Esophagus squamous epithelium (tissue), 5 donors: ENCODE measurements around the gene ZNF516. TPM values are rescaled to one million over a fixed set of nuclear protein-coding genes. Genes with fewer than 3 reads are reported as not detected.

Experiments
- DNase-seq: peaks from one replicate; lab custom pipeline; 2025; lab: John Stamatoyannopoulos, UW
- H3K27ac ChIP-seq, 4 donors: fragments of 200-600 bp; sonication (generic); one replicate each; pipeline ENCODE4 v1.5.1; 2016 to 2019; ENCODE audit warnings: mild to moderate bottlenecking in 1 of 4
- H3K27me3 ChIP-seq, 4 donors: fragments of 200-600 bp; sonication (generic); 1 replicate in 3 of 4; 2 replicates in 1 of 4; pipeline versions ENCODE4 v1.5.1 to v1.6.0; 2017 to 2021; ENCODE audit warnings: antibody characterized with exemption in 1 of 4
- H3K36me3 ChIP-seq, 3 donors: fragments of 200-600 bp; sonication (generic); one replicate each; pipeline ENCODE4 v1.5.1; 2016 to 2019
- H3K4me1 ChIP-seq, 3 donors: fragments of 200-600 bp; sonication (generic); one replicate each; pipeline ENCODE4 v1.5.1; 2017 to 2019
- H3K4me3 ChIP-seq, 4 donors: fragments of 200-600 bp; sonication (generic); 1 replicate in 3 of 4; 2 replicates in 1 of 4; pipeline ENCODE4 v1.5.1; 2016 to 2019; ENCODE audit warnings: mild to moderate bottlenecking in 2 of 4, moderate library complexity in 1 of 4
- H3K9me3 ChIP-seq, 3 donors: fragments of 200-600 bp; sonication (generic); one replicate each; pipeline ENCODE4 v1.5.1; 2016 to 2019
- POLR2A ChIP-seq, 4 donors: fragments of 450-650 bp; IDR thresholded peaks; one replicate each; pipeline ENCODE4 v1.6.1; 2017; ENCODE audit warnings: antibody characterized with exemption in 4 of 4, mild to moderate bottlenecking in 4 of 4, moderate library complexity in 3 of 4
- WGBS, 2 donors: methylation state at CpG; one replicate each; pipeline ENCODE4 v1.1.5; 2018; 5-methylcytosine and 5-hydroxymethylcytosine counted together
- intact Hi-C: fragments of 100-400 bp; cut with DNase I; formaldehyde crosslinking; loops from one replicate; pipeline ENCODE4 v1.15.0; 2022
- total RNA-seq, 4 donors: library from RNA; depleted of rRNA; stranded (reverse); fragments of >200 nt; gene quantifications; one replicate each; pipeline ENCODE4 v1.1.0, GENCODE V29; 2016
- TF ChIP-seq, protein P1 (sequence below), 6 experiments: fragments of 450-650 bp in 4 of 6; fragments of 200-600 bp in 2 of 6; sonication (generic) in 2 of 6; IDR thresholded peaks; one replicate each; pipeline ENCODE4 v1.5.1; 2016 to 2019; ENCODE audit warnings: antibody characterized with exemption in 6 of 6, mild to moderate bottlenecking in 4 of 6, moderate library complexity in 4 of 6
- donor health status: DM: yes; HTN: yes; CAD: no.

Gene ZNF516
- total RNA-seq, 4 donors from 2014 or later = 18.0 to 23.9 (median 19.2) TPM

GRCh38 chr18:76530391-76530790, 35.3 kb upstream of the ZNF516 start:
- TF ChIP-seq, protein P1, sequence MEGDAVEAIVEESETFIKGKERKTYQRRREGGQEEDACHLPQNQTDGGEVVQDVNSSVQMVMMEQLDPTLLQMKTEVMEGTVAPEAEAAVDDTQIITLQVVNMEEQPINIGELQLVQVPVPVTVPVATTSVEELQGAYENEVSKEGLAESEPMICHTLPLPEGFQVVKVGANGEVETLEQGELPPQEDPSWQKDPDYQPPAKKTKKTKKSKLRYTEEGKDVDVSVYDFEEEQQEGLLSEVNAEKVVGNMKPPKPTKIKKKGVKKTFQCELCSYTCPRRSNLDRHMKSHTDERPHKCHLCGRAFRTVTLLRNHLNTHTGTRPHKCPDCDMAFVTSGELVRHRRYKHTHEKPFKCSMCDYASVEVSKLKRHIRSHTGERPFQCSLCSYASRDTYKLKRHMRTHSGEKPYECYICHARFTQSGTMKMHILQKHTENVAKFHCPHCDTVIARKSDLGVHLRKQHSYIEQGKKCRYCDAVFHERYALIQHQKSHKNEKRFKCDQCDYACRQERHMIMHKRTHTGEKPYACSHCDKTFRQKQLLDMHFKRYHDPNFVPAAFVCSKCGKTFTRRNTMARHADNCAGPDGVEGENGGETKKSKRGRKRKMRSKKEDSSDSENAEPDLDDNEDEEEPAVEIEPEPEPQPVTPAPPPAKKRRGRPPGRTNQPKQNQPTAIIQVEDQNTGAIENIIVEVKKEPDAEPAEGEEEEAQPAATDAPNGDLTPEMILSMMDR (IDR thresholded peaks at IDR 0.05) = no peak
- no peak for TF ChIP-seq POLR2A (IDR thresholded peaks at IDR 0.05)
- no peak for DNase-seq
- no peaks in the 10 kb centered on the region for H3K9me3 ChIP-seq
- peaks cover 0 to 13% (median 0%) of the 10 kb centered on the region in 4 donors for H3K27me3 ChIP-seq
- H3K4me1 ChIP-seq = peaks cover 0 to 23% (median 10%) of the 10 kb centered on the region in 3 donors
- H3K4me3 ChIP-seq = no peak overlapping the region
- H3K36me3 ChIP-seq = no peaks in the 10 kb centered on the region
- no peak overlapping the region for H3K27ac ChIP-seq
- intact Hi-C loops = no loop called here
- WGBS, 2 donors = 98% methylated on average over 6 of the region's 11 CpGs; no CpG with 5 or more reads in 1 of the 2 donors

- 88 to 89% methylated on average over 15 to 16 of the region's 23 CpGs for WGBS, 2 donors
Measured at GRCh38 chr18:76529433-76529811, 34.4 kb upstream of the ZNF516 start.

DNA sequence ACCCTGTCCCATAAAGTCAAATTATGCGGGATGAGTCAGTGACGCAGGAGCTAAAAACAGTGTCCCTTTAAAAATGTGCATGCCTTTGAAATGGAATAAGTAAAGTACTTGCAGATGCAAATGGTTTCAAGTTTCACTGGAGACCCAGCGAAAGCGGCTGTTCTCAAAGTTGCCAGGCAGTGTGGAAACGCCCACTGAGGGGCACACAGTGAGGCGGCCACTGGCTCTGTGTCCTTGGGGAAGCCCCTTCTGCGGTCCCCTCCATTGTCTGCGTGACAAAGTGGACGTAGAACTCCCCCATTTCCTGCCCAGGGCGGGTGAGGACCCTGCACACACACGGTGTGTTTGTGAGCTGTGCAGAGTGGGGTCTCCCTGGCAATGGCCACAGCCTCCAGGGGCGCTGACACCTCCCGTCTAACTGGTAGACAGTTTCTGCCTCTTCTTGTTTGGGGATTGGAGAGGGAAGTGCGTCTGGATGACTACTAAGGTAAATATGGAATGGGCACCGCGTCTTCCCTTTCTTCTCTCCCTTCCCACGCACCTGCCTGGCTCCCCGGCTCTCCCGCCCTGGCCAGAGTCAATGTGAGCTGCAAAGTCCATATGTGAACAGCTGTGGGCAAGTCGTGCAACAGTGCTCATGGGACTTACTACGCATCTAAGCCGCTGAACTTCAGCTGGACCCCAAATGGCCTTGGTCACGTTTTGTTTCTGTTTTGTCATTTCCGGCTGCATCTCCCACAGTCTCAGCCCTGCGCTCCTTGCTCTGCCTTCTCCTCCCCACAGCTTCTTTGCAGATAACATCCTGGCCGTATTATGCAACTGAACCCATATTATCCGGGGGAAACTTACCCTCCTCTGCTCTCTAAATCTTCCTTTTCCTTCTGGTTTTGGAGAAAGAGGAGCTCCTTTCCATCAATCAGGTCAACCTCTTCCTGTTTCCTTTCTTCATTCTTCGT, 33.7 kb upstream of the ZNF516 start:
- Histone ChIP-seq H3K4me1 (peaks cover 0 to 32% (median 10%) of the 10 kb centered on the region in 3 donors), H3K36me3 (no peaks in the 10 kb centered on the region), H3K27ac (peak overlapping the region; percentile 46 to 76 (median 61)), H3K4me3 (peak overlapping the region; percentile 19 to 61 (median 38)), H3K27me3 (peaks cover 0 to 18% (median 0%) of the 10 kb centered on the region in 4 donors), H3K9me3 (no peaks in the 10 kb centered on the region)
- TF ChIP-seq, protein P1 (IDR thresholded peaks at IDR 0.05) = no peak
- no peak for TF ChIP-seq POLR2A (IDR thresholded peaks at IDR 0.05)
- no peak for DNase-seq
- intact Hi-C loops = no loop called here
- WGBS, 2 donors = 10 to 20% methylated on average over 20 to 23 of the region's 28 CpGs

More at GRCh38 chr18:76529433-76529811, 34.4 kb upstream of the ZNF516 start:
- Histone ChIP-seq H3K27me3 (peaks cover 0 to 18% (median 0%) of the 10 kb centered on the region in 4 donors), H3K4me1 (peaks cover 0 to 32% (median 10%) of the 10 kb centered on the region in 3 donors), H3K4me3 (peak overlapping the region in 3 of 4 donors; percentile 34 to 61 (median 43)), H3K27ac (peak overlapping the region; percentile 21 to 76 (median 46)), H3K36me3 (no peaks in the 10 kb centered on the region), H3K9me3 (no peaks in the 10 kb centered on the region)
- intact Hi-C loops = no loop called here
- TF ChIP-seq POLR2A (IDR thresholded peaks at IDR 0.05) = no peak
- TF ChIP-seq, protein P1 (IDR thresholded peaks at IDR 0.05) = no peak
- DNase-seq = no peak

- intact Hi-C loops = no loop called here
- no peaks in the 10 kb centered on the region for H3K36me3 ChIP-seq
- H3K9me3 ChIP-seq = no peaks in the 10 kb centered on the region
- WGBS, 2 donors = 51 to 64% methylated on average over 3 of the region's 3 CpGs
- H3K27ac ChIP-seq = peak overlapping the region in 3 of 4 donors; percentile 13 to 68 (median 58)
- no peak for DNase-seq
- H3K27me3 ChIP-seq = peaks cover 0 to 18% (median 0%) of the 10 kb centered on the region in 4 donors
- TF ChIP-seq, protein P1 (IDR thresholded peaks at IDR 0.05) = no peak
- no peak for TF ChIP-seq POLR2A (IDR thresholded peaks at IDR 0.05)
- peaks cover 0 to 32% (median 10%) of the 10 kb centered on the region in 3 donors for H3K4me1 ChIP-seq
- peak overlapping the region in 1 of 4 donors; percentile 53 for H3K4me3 ChIP-seq
Measured at GRCh38 chr18:76525911-76526310, 30.9 kb upstream of the ZNF516 start.
